ENCODE results near the gene SMIM9.
"Not testable (repeated sequence)": the region's sequence is repeated elsewhere in the genome, so short reads cannot be mapped to it uniquely, and the experiment has no call there.

Gene SMIM9

DNA sequence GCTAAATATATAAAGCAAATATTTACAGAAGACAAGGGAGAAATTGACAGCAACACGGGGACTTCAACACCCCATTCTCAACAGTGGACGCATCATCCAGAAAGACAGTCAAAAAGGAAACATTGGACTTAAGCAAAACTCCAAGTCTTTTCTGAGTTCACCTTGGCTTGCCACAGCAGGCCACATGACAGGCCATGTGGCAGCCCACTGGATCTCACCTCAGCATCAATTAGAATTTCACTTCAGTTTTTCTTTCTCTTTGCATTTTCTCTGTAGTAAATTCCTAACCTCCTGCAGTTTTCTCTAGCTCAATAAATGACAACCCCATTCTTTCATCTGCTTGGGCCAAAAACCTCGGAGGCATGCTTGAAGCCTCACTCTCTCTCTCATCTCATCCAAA lies 12.4 kb downstream of the SMIM9 start:
- TF ChIP-seq, protein P1, sequence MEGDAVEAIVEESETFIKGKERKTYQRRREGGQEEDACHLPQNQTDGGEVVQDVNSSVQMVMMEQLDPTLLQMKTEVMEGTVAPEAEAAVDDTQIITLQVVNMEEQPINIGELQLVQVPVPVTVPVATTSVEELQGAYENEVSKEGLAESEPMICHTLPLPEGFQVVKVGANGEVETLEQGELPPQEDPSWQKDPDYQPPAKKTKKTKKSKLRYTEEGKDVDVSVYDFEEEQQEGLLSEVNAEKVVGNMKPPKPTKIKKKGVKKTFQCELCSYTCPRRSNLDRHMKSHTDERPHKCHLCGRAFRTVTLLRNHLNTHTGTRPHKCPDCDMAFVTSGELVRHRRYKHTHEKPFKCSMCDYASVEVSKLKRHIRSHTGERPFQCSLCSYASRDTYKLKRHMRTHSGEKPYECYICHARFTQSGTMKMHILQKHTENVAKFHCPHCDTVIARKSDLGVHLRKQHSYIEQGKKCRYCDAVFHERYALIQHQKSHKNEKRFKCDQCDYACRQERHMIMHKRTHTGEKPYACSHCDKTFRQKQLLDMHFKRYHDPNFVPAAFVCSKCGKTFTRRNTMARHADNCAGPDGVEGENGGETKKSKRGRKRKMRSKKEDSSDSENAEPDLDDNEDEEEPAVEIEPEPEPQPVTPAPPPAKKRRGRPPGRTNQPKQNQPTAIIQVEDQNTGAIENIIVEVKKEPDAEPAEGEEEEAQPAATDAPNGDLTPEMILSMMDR (conservative IDR thresholded peaks at IDR 0.05; ENCODE audit: low read length) = no peak
- DNase-seq (ENCODE audit: low read depth) = no peak
- H3K4me3 ChIP-seq (ENCODE audit: low read length) = no peak overlapping the region

DNA sequence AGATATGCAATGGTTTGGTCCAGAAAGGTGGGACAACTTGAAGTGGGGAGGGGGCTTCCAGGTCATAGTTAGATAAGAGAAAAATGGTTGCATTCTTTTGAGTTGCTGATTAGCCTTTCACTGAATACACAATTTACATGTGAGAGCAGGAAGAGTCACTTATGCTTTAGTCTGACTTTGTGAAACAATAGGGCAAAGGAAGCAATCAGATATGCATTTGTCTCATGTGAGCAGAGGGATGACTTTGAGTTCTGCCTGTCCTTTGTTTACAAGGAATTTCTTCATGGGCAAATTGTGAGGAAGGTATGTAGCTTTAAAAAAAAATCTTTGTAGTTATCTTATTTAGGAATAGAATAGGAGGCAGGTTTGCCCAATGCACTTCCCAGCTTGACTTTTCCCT lies 12.9 kb downstream of the SMIM9 start:
- no peak overlapping the region for H3K4me3 ChIP-seq (ENCODE audit: low read length)
- no peak for DNase-seq (ENCODE audit: low read depth)
- TF ChIP-seq, protein P1 (conservative IDR thresholded peaks at IDR 0.05; ENCODE audit: low read length) = no peak

DNA sequence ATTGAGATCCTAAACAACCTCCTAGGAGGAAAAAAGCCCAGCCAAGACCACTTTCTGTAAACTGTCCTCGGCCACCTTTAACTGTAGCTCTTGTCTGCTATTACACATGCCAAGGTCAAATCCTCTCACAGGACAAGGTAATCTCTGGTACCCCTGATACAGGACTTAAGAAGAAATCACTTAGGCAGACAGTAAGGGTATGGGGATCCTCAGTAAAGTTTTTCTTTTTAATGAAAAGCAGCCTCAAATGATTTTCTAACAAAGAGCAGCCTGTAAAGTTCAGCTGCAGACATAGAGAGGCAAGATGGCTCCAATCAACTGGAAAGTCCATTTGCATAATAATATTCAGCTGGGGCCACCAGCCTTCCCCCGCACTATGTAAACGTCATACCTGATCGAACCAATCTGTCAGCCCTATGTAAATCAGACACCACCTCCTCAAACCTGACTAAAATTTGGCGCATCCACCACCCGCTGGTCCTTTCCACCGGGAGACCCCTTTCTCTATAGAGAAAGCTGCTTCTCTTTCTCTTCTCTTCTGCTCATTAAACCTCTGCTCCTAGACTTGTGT lies 14.6 kb downstream of the SMIM9 start:
- TF ChIP-seq, protein P1 (conservative IDR thresholded peaks at IDR 0.05; ENCODE audit: low read length) = no peak
- H3K4me3 ChIP-seq (ENCODE audit: low read length) = no peak overlapping the region
- DNase-seq (ENCODE audit: low read depth) = no peak

DNA sequence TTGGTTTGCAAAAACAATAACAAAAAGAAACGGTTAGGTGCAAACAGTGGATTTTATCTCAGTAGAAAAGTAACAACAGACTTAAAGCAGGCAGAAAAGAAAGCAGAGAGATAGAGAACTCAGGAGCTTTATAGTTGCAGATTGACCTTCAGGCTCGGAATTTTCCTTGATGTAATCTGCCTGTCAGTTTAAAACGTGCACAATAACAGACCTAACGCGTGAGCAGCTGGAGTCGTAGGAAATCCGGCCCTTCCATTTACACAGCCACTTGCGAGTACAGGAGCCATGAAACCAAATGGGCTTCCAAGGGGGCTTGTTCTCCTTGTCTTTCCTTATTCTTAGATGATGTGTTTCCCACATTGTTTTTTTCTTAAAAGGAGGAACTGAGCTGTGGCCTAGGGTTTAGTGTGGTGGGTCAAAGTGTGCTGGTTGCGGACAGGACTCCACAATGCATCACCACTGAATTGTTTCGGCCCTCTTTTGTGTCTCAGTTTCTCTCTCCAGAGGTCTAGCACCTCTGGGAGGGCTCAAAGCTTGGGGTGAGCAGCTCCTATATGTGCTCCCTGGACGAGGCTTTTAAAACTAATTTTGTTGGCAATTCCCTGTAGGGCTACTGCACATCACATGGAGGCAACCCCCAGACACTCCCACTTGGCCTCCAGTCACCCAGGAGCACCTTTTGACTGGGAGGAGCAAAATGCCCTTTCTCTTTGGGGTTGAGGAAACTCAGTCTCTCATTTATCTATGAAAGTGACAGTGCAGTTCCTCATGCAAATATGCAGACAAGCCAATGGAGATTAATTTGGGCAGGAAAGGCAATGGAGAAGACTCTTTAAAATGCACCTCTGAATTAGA lies 15.3 kb downstream of the SMIM9 start:
- no peak for DNase-seq (ENCODE audit: low read depth)
- TF ChIP-seq, protein P1 (conservative IDR thresholded peaks at IDR 0.05; ENCODE audit: low read length) = no peak
- no peak overlapping the region for H3K4me3 ChIP-seq (ENCODE audit: low read length)

DNA sequence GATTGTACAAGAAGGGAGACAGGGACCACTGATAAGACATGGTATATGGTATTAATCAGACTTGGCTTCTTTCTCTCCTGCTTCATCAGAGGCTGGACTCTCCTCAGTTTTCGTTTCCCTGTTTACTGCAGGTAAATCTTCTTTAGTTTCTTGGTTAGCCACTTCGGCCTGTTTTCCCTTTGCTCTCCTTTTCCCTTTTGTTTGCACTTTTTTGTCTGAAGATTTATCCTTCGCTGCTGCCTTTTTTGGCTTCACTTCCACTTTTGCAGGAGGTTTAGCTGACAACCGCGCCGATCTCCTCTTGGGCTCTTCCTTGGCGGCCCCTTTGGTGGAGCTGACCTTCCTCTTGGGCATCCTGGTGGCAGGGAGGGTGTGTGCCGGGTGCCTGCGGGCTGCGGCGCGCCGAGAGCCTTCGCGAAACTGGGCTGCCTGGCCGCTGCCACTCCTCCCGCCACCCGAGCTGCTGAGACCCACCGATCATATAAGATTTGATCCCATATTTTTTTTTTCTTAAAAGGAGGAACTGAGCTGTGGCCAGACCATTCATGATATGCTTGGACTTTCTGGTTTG lies 17.3 kb downstream of the SMIM9 start:
- not testable (repeated sequence) for DNase-seq (ENCODE audit: low read depth); H3K4me3 ChIP-seq (ENCODE audit: low read length)

DNA sequence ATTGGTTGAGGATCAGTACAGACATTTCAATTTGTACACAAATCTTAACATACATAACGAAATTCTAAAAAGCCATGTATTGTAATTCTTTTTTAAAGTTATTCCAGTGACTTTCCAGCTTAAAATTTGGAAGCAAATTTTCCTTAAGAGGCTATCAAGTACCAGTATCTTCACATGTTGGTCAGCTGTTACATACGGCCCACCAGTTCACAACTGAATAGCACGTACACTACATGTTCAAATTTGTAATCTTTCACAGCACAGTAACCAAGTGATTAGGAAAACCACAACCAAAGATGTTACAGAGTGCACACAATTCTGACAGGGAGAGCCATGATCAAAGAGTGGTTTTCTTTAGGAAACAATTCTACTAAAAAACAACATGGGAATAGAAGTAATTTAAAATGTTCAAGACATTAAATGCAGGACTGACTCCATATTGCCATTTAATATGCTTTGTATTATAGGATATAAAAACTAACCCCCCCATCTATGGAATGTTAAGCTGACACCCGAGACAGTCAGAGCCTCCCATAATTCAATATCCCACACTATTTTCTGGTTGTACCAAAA lies 18.1 kb downstream of the SMIM9 start:
- not testable (repeated sequence) for H3K4me3 ChIP-seq (ENCODE audit: low read length); DNase-seq (ENCODE audit: low read depth)

DNA sequence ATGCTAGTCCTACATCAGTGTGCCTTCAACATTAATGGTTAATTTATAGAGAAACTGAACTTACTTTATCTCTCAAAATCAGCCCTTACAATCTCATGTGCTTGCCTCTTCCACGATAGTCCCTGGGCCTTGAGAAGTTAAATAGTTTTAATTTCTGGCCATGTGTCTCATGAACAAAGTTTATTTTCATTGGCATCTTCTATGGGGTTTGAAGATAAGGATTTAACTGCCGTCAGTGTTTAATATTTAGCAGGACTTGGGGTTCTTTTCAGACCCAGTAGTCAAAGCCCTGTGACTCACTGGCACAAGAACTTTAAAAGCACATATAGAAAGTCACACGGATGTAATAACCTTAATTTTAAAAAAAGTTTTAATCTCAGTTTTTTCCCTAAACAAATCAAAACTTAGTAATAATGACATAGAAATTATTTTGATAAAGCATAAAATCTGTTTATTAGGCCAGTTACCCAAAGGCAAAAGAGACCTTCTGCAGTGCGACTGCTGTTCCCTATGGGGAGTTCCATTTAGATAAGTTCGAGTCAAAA lies 19.1 kb downstream of the SMIM9 start:
- TF ChIP-seq, protein P1 (conservative IDR thresholded peaks at IDR 0.05; ENCODE audit: low read length) = no peak
- no peak for DNase-seq (ENCODE audit: low read depth)
- no peak overlapping the region for H3K4me3 ChIP-seq (ENCODE audit: low read length)
